ENCODE results near the gene NPFFR1.

- TF ChIP-seq POLR2A (IDR thresholded peaks at IDR 0.05) = no peak
- TF ChIP-seq CTCF (IDR thresholded peaks at IDR 0.05) = no peak
- TF ChIP-seq POLR2AphosphoS5 (IDR thresholded peaks at IDR 0.05; ENCODE audit: insufficient read depth in 1 of 2, low read depth in 1 of 2) = peak in 1 of 2 donors; percentile 33
These were observed 47.9 kb upstream of the NPFFR1 start for GRCh38 chr10:70331486-70332268.
